K562 (cell line): Measurements from ENCODE around the gene MAP7D1. TPM values are rescaled to one million over a fixed set of nuclear protein-coding genes. Genes with fewer than 3 reads are reported as not detected.

Experiments used
- BMI1 ChIP-seq: fragments of 150-350 bp; IDR thresholded peaks from 2 replicates; pipeline ENCODE4 v1.6.1; 2014; ENCODE audit warnings: low read length
- EHMT2 ChIP-seq: fragments of 450-650 bp; IDR thresholded peaks from 2 replicates; pipeline ENCODE4 v1.6.1; 2018; ENCODE audit warnings: antibody characterized with exemption
- ELF1 ChIP-seq: fragments of 200-800 bp; sonication (Bioruptor generic); IDR thresholded peaks from 2 replicates; pipeline ENCODE4 v1.6.1; 2016; ENCODE audit warnings: missing genetic modification characterization, missing compliant biosample characterization
- EZH2 ChIP-seq: IDR thresholded peaks from 2 replicates; pipeline ENCODE4 v1.6.1; 2012; ENCODE audit warnings: low read depth, mild to moderate bottlenecking, inconsistent platforms, low read length, borderline replicate concordance
- FOXJ2 ChIP-seq: fragments of 200-800 bp; sonication (Bioruptor generic); IDR thresholded peaks from 2 replicates; pipeline ENCODE4 v1.6.1; 2016; ENCODE audit warnings: missing genetic modification characterization, missing compliant biosample characterization
- HDAC2 ChIP-seq: fragments of 450-650 bp; IDR thresholded peaks from 2 replicates; pipeline ENCODE4 v1.6.1; 2016; ENCODE audit warnings: mild to moderate bottlenecking
- HDAC6 ChIP-seq: IDR thresholded peaks from 2 replicates; pipeline ENCODE4 v1.6.1; 2012; ENCODE audit warnings: low read depth, mild to moderate bottlenecking, control low read depth, inconsistent platforms, low read length, moderate library complexity
- HIVEP1 ChIP-seq: fragments of 250-450 bp; sonication (Bioruptor Pico); IDR thresholded peaks from 2 replicates; pipeline ENCODE4 v1.4.0; 2020; ENCODE audit warnings: mild to moderate bottlenecking
- KLF13 ChIP-seq: fragments of 450-650 bp; IDR thresholded peaks from 2 replicates; pipeline ENCODE4 v1.6.1; 2016; ENCODE audit warnings: missing genetic modification characterization, low read depth, mild to moderate bottlenecking, missing compliant biosample characterization, moderate library complexity, borderline replicate concordance
- MBD2 ChIP-seq: sonication (generic); IDR thresholded peaks from 2 replicates; pipeline ENCODE4 v1.6.1; 2016; ENCODE audit warnings: low read depth, borderline replicate concordance
- POLR2AphosphoS5 ChIP-seq: IDR thresholded peaks from 2 replicates; pipeline ENCODE4 v1.6.1; 2011; ENCODE audit warnings: mild to moderate bottlenecking, low read depth, low read length, moderate library complexity; ENCODE audit not compliant: control insufficient read depth, insufficient read depth
- POLR2H ChIP-seq: IDR thresholded peaks from 2 replicates; pipeline ENCODE4 v1.6.1; 2016; ENCODE audit warnings: missing genetic modification characterization, low read depth, mild to moderate bottlenecking, control low read depth, missing compliant biosample characterization, moderate library complexity
- POLR3A ChIP-seq: IDR thresholded peaks from 2 replicates; pipeline ENCODE4 v1.6.1; 2011; ENCODE audit warnings: borderline replicate concordance, mild to moderate bottlenecking, moderate library complexity; ENCODE audit not compliant: insufficient read length, insufficient read depth; ENCODE audit errors: extremely low read depth
- SMARCA4 ChIP-seq: fragments of 450-650 bp; IDR thresholded peaks from 2 replicates; pipeline ENCODE4 v1.6.1; 2016
- TAL1 ChIP-seq: fragments of 450-650 bp; IDR thresholded peaks from 2 replicates; pipeline ENCODE4 v1.6.1; 2016; ENCODE audit warnings: mild to moderate bottlenecking
- U2AF2 ChIP-seq: fragments of 200-400 bp; formaldehyde crosslinking; optimal IDR thresholded peaks from 2 replicates; pipeline ENCODE3; 2017; ENCODE audit warnings: low read depth, mild to moderate bottlenecking, low read length
- ZBTB1 ChIP-seq: sonication (generic); formaldehyde crosslinking; IDR thresholded peaks from 2 replicates; pipeline ENCODE4 v1.8.1; 2023; ENCODE audit warnings: missing genetic modification reagents, low read depth, mild to moderate bottlenecking, borderline replicate concordance
- ZFPM2 ChIP-seq: fragments of 250-450 bp; sonication (Bioruptor Pico); IDR thresholded peaks from 2 replicates; pipeline ENCODE4 v1.5.1; 2022; ENCODE audit warnings: mild to moderate bottlenecking
- ZNF239 ChIP-seq: fragments of 250-450 bp; sonication (Bioruptor Pico); IDR thresholded peaks from 2 replicates; pipeline ENCODE4 v1.4.0; 2020; ENCODE audit warnings: mild to moderate bottlenecking
- ZNF551 ChIP-seq: fragments of 250-450 bp; sonication (Bioruptor Pico); IDR thresholded peaks from 2 replicates; pipeline ENCODE4 v1.5.0; 2021; ENCODE audit warnings: mild to moderate bottlenecking, moderate library complexity
- polyA plus RNA-seq, 8 experiments: library from polyadenylated mRNA; depleted of rRNA in 4 of 8; stranded (reverse) in 5 of 8; unstranded in 3 of 8; fragments of >200 nt; fragmentation: Nextera tagmentation in 2 of 8; fragmentation: Illumina TruSeq in 1 of 8; extraction: Ambion mirVana in 2 of 8; extraction: Trizol in 1 of 8; gene quantifications; 2 replicates each; pipeline versions ENCODE4 v1.2.1 to v1.2.3, GENCODE V29; 2011 to 2014; ENCODE audit warnings: inconsistent platforms in 1 of 8, missing spikeins in 1 of 8
- total RNA-seq, 7 experiments: library from RNA; depleted of rRNA in 6 of 7; stranded (reverse); fragments of >200 nt in 6 of 7; fragmentation: Illumina TruSeq in 2 of 7; extraction: Trizol in 2 of 7; gene quantifications; 2 replicates each; pipeline versions ENCODE4 v1.2.1 to v1.2.3, GENCODE V29; 2011 to 2021; ENCODE audit warnings: low replicate concordance in 1 of 7
- TF ChIP-seq, protein P1 (sequence below): fragments of 250-450 bp; sonication (Bioruptor Pico); IDR thresholded peaks from 2 replicates; pipeline ENCODE4 v1.5.0; 2021; ENCODE audit warnings: mild to moderate bottlenecking, borderline replicate concordance
- TF ChIP-seq, protein P2 (sequence below): fragments of 250-450 bp; sonication (Bioruptor Pico); IDR thresholded peaks from 2 replicates; pipeline ENCODE4 v1.4.0; 2020; ENCODE audit warnings: borderline replicate concordance
- TF ChIP-seq, protein P3 (sequence below): fragments of 450-650 bp; IDR thresholded peaks from 2 replicates; pipeline ENCODE4 v1.7.1; 2018; ENCODE audit warnings: mild to moderate bottlenecking, low read depth; ENCODE audit not compliant: partially characterized antibody

Gene MAP7D1
- total and polyA plus RNA-seq, 9 of the 15 experiments (the other 6 are each of a cell fraction or from before 2014, with no cell fraction given), result 3.6 to 108 (median 34.5) TPM

DNA sequence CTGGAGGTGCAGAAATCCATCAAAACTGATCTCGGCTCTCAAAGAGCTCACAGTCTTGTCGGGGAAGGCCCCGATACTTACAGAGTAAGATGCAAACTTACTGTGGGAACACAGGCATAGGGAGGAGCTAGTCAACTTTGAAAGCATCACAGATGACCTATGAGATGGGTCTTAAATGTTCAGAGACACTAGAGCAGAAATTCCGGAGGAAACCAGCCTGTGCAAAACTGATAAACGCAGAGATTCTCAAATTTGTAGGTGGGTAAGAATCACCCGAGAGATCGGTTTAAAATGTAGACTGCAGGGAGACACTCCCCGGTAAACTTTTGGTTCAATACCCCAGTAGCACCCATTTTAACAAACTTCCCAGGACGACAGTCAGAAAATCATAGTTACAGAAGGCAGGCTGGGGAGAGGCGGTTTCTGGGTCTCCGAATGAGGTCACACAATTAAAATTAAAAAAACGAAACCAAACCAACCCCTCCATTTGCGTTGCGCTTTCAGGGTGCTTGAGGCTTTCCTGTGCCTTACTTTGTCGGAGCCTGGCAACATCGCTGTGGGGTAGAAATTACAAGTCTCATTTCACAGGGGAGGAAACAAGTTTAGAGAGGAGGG is 67.5 kb downstream of the MAP7D1 start (continued):
- TF ChIP-seq HDAC6, result no peak
- no peak for TF ChIP-seq ZNF551 (CRISPR knock-in tag)
- TF ChIP-seq KLF13 (tag), result no peak
- no peak for TF ChIP-seq ZFPM2 (CRISPR knock-in tag)
- no peak for TF ChIP-seq EZH2
- peak; percentile 58; the same call in 1 of the 2 replicates for TF ChIP-seq SMARCA4
- TF ChIP-seq, protein P1, sequence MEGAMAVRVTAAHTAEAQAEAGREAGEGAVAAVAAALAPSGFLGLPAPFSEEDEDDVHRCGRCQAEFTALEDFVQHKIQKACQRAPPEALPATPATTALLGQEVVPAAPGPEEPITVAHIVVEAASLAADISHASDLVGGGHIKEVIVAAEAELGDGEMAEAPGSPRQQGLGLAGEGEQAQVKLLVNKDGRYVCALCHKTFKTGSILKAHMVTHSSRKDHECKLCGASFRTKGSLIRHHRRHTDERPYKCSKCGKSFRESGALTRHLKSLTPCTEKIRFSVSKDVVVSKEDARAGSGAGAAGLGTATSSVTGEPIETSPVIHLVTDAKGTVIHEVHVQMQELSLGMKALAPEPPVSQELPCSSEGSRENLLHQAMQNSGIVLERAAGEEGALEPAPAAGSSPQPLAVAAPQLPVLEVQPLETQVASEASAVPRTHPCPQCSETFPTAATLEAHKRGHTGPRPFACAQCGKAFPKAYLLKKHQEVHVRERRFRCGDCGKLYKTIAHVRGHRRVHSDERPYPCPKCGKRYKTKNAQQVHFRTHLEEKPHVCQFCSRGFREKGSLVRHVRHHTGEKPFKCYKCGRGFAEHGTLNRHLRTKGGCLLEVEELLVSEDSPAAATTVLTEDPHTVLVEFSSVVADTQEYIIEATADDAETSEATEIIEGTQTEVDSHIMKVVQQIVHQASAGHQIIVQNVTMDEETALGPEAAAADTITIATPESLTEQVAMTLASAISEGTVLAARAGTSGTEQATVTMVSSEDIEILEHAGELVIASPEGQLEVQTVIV, result no peak
- TF ChIP-seq POLR3A, result no peak
- no peak for TF ChIP-seq ZNF239 (CRISPR knock-in tag)
- peak; percentile 63; the same call in 1 of the 2 replicates for TF ChIP-seq HDAC2
- TF ChIP-seq EHMT2, result no peak
- TF ChIP-seq, protein P2, sequence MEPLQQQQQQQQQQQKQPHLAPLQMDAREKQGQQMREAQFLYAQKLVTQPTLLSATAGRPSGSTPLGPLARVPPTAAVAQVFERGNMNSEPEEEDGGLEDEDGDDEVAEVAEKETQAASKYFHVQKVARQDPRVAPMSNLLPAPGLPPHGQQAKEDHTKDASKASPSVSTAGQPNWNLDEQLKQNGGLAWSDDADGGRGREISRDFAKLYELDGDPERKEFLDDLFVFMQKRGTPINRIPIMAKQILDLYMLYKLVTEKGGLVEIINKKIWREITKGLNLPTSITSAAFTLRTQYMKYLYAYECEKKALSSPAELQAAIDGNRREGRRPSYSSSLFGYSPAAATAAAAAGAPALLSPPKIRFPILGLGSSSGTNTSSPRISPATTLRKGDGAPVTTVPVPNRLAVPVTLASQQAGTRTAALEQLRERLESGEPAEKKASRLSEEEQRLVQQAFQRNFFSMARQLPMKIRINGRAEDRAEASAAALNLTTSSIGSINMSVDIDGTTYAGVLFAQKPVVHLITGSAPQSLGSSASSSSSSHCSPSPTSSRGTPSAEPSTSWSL, result no peak
- TF ChIP-seq TAL1, result no peak
- TF ChIP-seq POLR2AphosphoS5, result no peak
- TF ChIP-seq ELF1 (tag), result no peak
- TF ChIP-seq, protein P3, sequence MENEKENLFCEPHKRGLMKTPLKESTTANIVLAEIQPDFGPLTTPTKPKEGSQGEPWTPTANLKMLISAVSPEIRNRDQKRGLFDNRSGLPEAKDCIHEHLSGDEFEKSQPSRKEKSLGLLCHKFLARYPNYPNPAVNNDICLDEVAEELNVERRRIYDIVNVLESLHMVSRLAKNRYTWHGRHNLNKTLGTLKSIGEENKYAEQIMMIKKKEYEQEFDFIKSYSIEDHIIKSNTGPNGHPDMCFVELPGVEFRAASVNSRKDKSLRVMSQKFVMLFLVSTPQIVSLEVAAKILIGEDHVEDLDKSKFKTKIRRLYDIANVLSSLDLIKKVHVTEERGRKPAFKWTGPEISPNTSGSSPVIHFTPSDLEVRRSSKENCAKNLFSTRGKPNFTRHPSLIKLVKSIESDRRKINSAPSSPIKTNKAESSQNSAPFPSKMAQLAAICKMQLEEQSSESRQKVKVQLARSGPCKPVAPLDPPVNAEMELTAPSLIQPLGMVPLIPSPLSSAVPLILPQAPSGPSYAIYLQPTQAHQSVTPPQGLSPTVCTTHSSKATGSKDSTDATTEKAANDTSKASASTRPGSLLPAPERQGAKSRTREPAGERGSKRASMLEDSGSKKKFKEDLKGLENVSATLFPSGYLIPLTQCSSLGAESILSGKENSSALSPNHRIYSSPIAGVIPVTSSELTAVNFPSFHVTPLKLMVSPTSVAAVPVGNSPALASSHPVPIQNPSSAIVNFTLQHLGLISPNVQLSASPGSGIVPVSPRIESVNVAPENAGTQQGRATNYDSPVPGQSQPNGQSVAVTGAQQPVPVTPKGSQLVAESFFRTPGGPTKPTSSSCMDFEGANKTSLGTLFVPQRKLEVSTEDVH, result no peak
- TF ChIP-seq FOXJ2, result no peak
- no peak; the same call in 1 of the 2 replicates for TF ChIP-seq HIVEP1 (CRISPR knock-in tag)
- no peak for TF ChIP-seq U2AF2
- no peak for TF ChIP-seq MBD2
- no peak for TF ChIP-seq BMI1
- no peak; the same call in 1 of the 2 replicates for TF ChIP-seq POLR2H (tag)
- no peak for TF ChIP-seq ZBTB1 (CRISPR knock-in tag)
